HG03457 (cell line): ENCODE data around the gene IFNA13.
A peak's percentile ranks its signal among the peaks of the same experiment; 100 is the strongest.

Source experiments
- ATAC-seq: cut with Tn5 transposase; IDR thresholded peaks from one replicate; pipeline ENCODE4 v1.9.1; 2021; ENCODE audit warnings: moderate number of reproducible peaks; ENCODE audit not compliant: unreplicated experiment

IFNA13 gene

DNA sequence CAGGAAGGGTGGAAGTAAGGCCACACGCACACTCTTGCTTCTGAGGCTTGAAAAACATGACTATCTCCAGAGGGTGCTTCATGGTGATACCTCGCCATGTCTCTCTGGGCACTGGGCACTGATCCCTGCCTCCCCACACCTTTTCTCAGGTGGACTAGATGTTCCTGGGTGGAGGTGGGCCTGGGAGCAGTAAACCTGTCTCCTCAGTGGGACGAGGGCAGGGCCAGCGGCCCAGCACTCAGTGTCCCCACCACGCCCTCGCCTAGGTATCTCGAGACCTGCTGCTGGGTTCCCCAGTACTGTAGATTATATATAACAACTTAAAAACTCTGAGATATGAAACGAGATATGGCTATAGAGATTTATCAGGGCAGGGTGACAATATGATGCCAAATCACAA is 5.6 kb downstream of the IFNA13 start:
- ATAC-seq, result no peak

DNA sequence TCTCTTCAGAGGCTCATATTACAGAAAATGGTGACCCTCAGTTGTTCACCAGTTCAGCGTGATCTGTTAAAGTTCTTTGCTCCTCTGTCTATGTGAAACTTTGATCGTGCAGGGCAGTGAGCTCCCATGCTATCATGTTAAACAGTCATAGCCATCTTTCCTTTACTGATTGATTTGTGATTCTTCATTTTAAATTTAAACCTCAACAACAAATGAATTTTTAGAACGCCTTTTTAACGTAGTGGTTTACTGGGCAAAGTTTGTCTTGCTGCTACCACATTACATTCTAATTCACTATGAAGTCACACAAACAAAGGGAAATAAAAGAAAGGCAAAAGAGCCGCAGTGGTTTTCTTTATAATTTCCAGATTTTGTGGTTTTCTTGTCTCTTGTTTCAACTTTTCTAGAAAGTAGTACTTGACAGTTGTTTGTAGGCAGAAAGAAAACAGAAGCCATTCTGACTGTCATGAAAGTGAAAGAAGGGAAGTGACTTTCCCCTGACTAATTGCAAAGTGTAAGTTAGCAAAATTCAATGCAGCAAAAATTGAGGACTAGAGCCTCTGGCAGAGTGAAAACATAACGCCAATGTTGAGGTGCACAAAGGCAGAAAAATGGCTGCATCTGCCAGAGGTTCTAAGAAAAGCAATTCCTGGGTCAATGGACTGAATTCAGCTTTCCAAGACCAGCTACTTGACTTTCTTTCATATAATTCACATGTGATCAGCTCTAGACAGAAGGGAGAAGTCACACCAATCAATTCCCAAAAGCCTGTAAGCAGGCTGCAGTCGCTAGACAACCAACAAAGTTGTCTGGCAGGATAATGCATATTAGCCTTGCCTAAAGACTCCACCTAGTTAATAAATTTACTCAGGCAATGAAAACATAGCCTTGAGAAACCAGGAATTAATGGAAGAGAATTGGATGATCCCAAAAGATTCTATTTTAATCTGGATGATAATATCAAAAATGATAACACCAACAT is 10.1 kb downstream of the IFNA13 start:
- peak; percentile 92 for ATAC-seq

DNA sequence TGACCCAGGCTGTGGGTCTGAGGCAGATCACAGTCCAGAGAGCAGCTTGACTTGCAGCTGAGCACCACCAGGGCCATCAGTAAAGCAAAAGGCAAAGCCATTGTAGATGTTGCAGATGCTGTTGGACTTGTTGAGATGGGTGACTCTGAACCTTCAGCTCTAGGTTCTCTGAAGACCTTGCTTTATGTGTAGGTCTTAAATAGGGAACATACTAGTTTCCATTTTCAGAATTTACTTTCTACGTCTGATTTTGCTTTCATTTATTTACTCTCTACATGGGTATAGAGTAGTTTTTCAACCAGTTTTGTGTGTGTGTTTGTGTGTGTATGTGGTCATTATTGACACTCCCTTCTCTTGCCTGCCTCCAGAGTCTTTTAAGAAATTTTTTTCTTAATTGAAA is 17.1 kb downstream of the IFNA13 start, which contains the start of gene IFNA6:
Gene IFNA6, minus strand, starts transcription at position 101 of the 400 bp plus-strand sequence. Its CDS starts 0 bp downstream, at position 101.
- ATAC-seq, result no peak

- no peak for ATAC-seq
Measured at GRCh38 chr9:21348430-21348970, 19.4 kb downstream of the IFNA13 start.

DNA sequence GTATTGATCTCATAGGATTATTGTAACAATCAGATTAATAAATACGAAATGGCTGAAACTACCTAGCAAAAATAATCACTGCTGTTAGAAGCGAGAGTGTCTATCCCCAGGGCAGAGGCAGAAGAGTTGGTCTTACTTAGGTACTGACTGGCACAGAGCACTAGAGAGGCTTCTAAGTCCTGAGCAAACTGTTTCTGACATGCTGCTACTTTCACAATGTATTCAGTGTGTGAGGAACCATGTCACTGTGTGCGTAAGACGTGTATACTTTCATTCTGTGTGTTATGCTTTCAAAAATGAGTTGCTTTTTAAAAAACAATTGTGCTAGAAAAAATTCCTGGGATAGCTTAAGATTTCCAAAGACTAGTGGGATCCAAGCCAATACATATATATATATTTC is 27.1 kb downstream of the IFNA13 start:
- no peak for ATAC-seq

GRCh38 chr9:21336457-21336856 is 31.4 kb downstream of the IFNA13 start:
- no peak for ATAC-seq

GRCh38 chr9:21334701-21335632 is 32.9 kb downstream of the IFNA13 start, which contains the start of gene KLHL9:
TSS of gene KLHL9 (minus strand) at chr9:21335404. CDS start at chr9:21334859, 545 bp downstream.
- ATAC-seq, result peak; percentile 81

DNA sequence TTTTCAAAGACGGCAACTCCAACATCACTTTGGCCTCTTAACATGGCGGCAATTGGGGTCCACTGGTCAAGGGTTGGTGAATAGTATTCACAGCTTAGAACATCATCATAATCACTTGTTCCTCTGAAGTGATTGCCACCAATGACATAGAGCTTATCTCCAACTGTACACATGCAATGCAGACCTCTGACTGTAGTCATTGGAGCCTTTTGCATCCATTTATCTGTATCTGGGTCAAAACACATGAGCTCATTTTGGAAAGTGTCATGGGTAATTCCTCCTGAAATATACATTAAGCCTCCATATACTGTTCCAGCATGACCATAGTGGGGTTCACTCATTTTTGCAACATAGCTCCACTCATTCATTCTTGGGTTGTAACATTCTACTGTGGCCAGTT is 34.6 kb downstream of the IFNA13 start:
- no peak for ATAC-seq

- ATAC-seq, result no peak
Measured at GRCh38 chr9:21331676-21332402, 36.0 kb downstream of the IFNA13 start.

GRCh38 chr9:21326526-21327139 is 41.2 kb downstream of the IFNA13 start:
- ATAC-seq, result peak; percentile 64

DNA sequence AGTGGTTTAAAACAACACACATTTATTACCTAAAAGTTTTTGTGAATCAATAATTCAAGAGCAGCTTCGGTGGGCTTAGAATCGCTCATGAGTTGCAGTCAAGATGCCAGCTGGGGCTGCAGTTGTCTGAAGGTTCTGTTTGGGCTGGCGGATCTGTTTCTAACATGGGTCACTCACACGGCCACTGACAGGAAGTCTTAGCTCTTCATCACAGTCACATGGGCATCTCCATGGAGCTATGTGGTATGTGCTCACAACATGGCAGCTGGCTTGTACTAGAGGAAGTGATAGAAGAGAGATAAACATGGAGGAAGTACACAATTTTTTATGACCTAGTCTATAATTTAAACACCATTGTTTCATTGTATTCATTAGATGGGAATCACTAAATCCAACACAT is 43.8 kb downstream of the IFNA13 start:
- no peak for ATAC-seq

GRCh38 chr9:21322911-21323461 is 44.9 kb downstream of the IFNA13 start:
- no peak for ATAC-seq

DNA sequence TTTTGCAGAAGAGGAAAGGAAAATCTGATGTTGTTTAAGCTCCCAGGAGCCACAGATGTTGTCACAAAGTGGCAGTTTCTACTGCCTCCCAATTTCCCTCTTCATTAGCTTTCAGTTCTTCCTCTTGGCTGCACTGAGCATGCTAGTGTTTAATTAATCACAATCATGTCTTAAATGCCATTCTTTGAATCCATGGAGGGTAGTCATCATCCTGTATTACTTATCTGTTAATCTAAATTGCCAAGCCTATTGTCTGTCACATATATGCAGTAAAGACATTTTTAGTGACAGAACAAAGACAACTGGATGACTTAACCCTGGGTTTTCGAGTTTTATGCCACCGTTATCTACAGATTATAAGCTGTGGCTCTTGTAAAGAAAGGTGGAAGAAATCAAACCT is 47.4 kb downstream of the IFNA13 start:
- no peak for ATAC-seq

GRCh38 chr9:21317956-21318923 is 49.6 kb downstream of the IFNA13 start:
- ATAC-seq, result no peak
